BE2C (cell line): ENCODE measurements around the gene WDR37.

ENCODE experiments used
- DNase-seq: peaks from one replicate; pipeline ENCODE4 v3.0.0-alpha.2; 2020
- H3K27me3 ChIP-seq: fragments of 250-450 bp; sonication (Bioruptor Pico); 2 replicates; pipeline ENCODE4 v1.5.1; 2020; ENCODE audit warnings: mild to moderate bottlenecking
- H3K36me3 ChIP-seq: fragments of 250-450 bp; sonication (Bioruptor Pico); 2 replicates; pipeline ENCODE4 v1.5.1; 2020; ENCODE audit warnings: mild to moderate bottlenecking
- H3K4me1 ChIP-seq: fragments of 250-450 bp; sonication (Bioruptor Pico); 2 replicates; pipeline ENCODE4 v1.5.1; 2020
- H3K4me3 ChIP-seq: 2 replicates; pipeline ENCODE4 v1.5.1; 2011; ENCODE audit warnings: low read depth, low read length
- H3K9me3 ChIP-seq: fragments of 250-450 bp; sonication (Bioruptor Pico); 2 replicates; pipeline ENCODE4 v1.5.1; 2020
- CTCF ChIP-seq: IDR thresholded peaks from 2 replicates; pipeline ENCODE4 v1.5.1; 2012; ENCODE audit warnings: mild to moderate bottlenecking, low read depth, low read length

The WDR37 gene

GRCh38 chr10:1024103-1024502 lies 32.1 kb upstream of the WDR37 start:
- TF ChIP-seq CTCF, result no peak
- H3K27me3 ChIP-seq, result no peaks in the 10 kb centered on the region
- H3K4me3 ChIP-seq, result no peak overlapping the region
- peaks cover 7% of the 10 kb centered on the region for H3K36me3 ChIP-seq
- DNase-seq, result no peak
- no peaks in the 10 kb centered on the region for H3K9me3 ChIP-seq
- no peaks in the 10 kb centered on the region for H3K4me1 ChIP-seq

- no peaks in the 10 kb centered on the region for H3K4me1 ChIP-seq
- DNase-seq, result no peak
- H3K9me3 ChIP-seq, result no peaks in the 10 kb centered on the region
- H3K27me3 ChIP-seq, result no peaks in the 10 kb centered on the region
- no peaks in the 10 kb centered on the region; the same call in 1 of the 2 replicates for H3K36me3 ChIP-seq
- TF ChIP-seq CTCF, result no peak
- no peak within 1 kb of the TSS for H3K4me3 ChIP-seq
Observed at GRCh38 chr10:1025683-1026082, 30.5 kb upstream of the WDR37 start, which contains the start of gene IDI2. Gene IDI2 (minus strand): TSS chr10:1025859. CDS start chr10:1024723, 1,136 bp downstream.

DNA sequence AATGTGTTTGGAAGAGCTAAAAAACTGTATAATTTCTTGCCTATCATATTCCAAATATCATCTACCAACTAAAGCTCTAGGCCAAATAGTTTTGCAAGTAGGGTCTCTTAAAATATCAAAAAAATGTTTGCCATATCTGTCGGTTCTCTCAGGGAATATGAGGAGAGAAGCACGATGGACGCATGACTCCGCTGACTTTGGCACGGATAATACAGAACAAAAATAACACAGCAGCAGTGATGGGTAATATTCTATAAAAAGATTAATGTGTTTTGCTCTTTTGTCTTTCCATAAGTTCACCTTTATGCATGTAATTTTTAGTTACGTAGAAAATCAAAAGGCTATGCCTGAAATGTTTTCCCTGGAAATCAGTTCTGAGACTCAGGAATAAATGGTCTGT lies 29.6 kb upstream of the WDR37 start:
- TF ChIP-seq CTCF, result no peak
- DNase-seq, result no peak
- Histone ChIP-seq H3K9me3 (no peaks in the 10 kb centered on the region), H3K4me3 (no peak overlapping the region), H3K4me1 (no peaks in the 10 kb centered on the region), H3K27me3 (no peaks in the 10 kb centered on the region), H3K36me3 (no peaks in the 10 kb centered on the region; the same call in 1 of the 2 replicates)

- Histone ChIP-seq H3K4me1 (no peaks in the 10 kb centered on the region), H3K4me3 (no peak overlapping the region), H3K9me3 (no peaks in the 10 kb centered on the region), H3K36me3 (no peaks in the 10 kb centered on the region; the same call in 1 of the 2 replicates), H3K27me3 (no peaks in the 10 kb centered on the region)
- DNase-seq, result no peak
- TF ChIP-seq CTCF, result no peak
Observed at GRCh38 chr10:1029838-1030237, 26.3 kb upstream of the WDR37 start.

DNA sequence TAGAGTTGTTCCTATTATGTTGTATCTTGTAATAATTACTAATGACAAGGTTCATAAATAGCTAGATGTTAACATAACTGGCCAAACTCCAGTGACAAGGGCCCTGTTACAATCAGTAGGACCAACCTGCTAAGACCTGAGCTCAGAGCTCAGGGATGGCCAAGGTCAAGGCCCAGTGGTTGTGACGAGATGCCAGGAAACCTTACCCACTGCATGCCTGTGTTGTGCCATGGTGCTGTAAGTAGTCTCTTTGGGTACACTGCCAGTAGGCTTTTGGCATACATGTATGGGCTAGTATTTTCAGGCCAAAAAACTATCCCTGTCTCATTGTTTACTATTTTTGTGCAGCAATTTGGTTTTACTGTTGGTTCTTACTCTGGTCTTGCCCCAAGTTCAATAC lies 22.6 kb upstream of the WDR37 start:
- TF ChIP-seq CTCF, result no peak
- H3K27me3 ChIP-seq, result no peaks in the 10 kb centered on the region
- H3K36me3 ChIP-seq, result peaks cover 7% of the 10 kb centered on the region; the same call in 1 of the 2 replicates
- H3K9me3 ChIP-seq, result no peaks in the 10 kb centered on the region
- no peak for DNase-seq
- no peak overlapping the region for H3K4me3 ChIP-seq
- H3K4me1 ChIP-seq, result no peaks in the 10 kb centered on the region

- H3K27me3 ChIP-seq, result no peaks in the 10 kb centered on the region
- no peaks in the 10 kb centered on the region for H3K4me1 ChIP-seq
- DNase-seq, result no peak
- peaks cover 11% of the 10 kb centered on the region for H3K36me3 ChIP-seq
- H3K9me3 ChIP-seq, result no peaks in the 10 kb centered on the region
- H3K4me3 ChIP-seq, result no peak overlapping the region
- TF ChIP-seq CTCF, result no peak
Observed at GRCh38 chr10:1034758-1035157, 21.4 kb upstream of the WDR37 start.
